Vagina (tissue), 2 donors: ENCODE data around the gene SH3BGR. TPM values are rescaled to one million over a fixed set of nuclear protein-coding genes. Genes with fewer than 3 reads are reported as not detected.

Source experiments
- DNase-seq, 2 donors: peaks; one replicate each; pipeline ENCODE4 v3.0.0-alpha.2; 2017; ENCODE audit errors: extremely low spot score in 2 of 2
- H3K27ac ChIP-seq: fragments of 200-600 bp; sonication (generic); one replicate; pipeline ENCODE4 v1.5.1; 2019
- H3K27me3 ChIP-seq: fragments of 200-600 bp; sonication (generic); one replicate; pipeline ENCODE4 v1.5.1; 2019
- H3K36me3 ChIP-seq, 2 donors: fragments of 200-600 bp; sonication (generic); one replicate each; pipeline ENCODE4 v1.5.1; 2017 to 2019
- H3K4me1 ChIP-seq: fragments of 200-600 bp; sonication (generic); one replicate; pipeline ENCODE4 v1.5.1; 2019
- H3K4me3 ChIP-seq, 2 donors: fragments of 200-600 bp; sonication (generic); 1 replicate in 1 of 2; 2 replicates in 1 of 2; pipeline ENCODE4 v1.5.1; 2016 to 2019
- H3K9me3 ChIP-seq: fragments of 200-600 bp; sonication (generic); one replicate; pipeline ENCODE4 v1.5.1; 2019
- CTCF ChIP-seq, 3 experiments: fragments of 450-650 bp in 2 of 3; fragments of 200-600 bp in 1 of 3; sonication (generic) in 1 of 3; IDR thresholded peaks; one replicate each; pipeline ENCODE4 v1.5.1; 2017 to 2019; ENCODE audit warnings: antibody characterized with exemption in 3 of 3, mild to moderate bottlenecking in 2 of 3, moderate library complexity in 2 of 3
- POLR2A ChIP-seq, 2 donors: fragments of 450-650 bp; IDR thresholded peaks; one replicate each; pipeline ENCODE4 v1.6.1; 2017; ENCODE audit warnings: antibody characterized with exemption in 2 of 2, mild to moderate bottlenecking in 2 of 2, moderate library complexity in 2 of 2
- POLR2AphosphoS5 ChIP-seq, 2 donors: sonication (generic); formaldehyde crosslinking; IDR thresholded peaks; one replicate each; pipeline ENCODE4 v1.9.0; 2017; ENCODE audit warnings: antibody characterized with exemption in 2 of 2, mild to moderate bottlenecking in 2 of 2, low read depth in 1 of 2; ENCODE audit not compliant: insufficient read depth in 1 of 2
- intact Hi-C: fragments of 100-400 bp; cut with DNase I; formaldehyde crosslinking; loops from one replicate; pipeline ENCODE4 v1.15.1; 2023
- total RNA-seq: library from RNA; depleted of rRNA; stranded (reverse); fragments of >200 nt; gene quantifications from one replicate; pipeline ENCODE4 v1.2.3, GENCODE V29; 2016

SH3BGR gene
- total RNA-seq, 1 donor from 2014 or later: 1.2 TPM

DNA sequence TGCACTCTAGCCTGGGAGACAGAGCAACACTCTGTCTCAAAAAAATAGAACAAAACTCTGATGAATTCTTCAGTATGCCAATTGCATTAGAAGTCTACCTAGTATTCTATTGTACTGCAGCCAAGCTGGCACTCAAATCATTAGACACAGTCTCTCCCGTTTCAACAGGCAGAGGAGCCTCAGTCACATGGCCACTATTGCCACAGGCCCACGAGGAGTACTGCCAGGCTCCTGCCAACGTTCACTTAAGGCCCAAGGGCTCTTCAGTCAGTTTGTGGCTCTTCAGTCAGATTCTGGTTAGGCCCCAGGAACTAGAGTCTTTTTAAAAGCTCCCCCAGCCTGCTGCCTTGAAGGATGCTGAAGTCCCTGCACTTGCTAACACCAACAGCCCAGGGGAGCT is 73.4 kb downstream of the SH3BGR start:
- Histone ChIP-seq H3K36me3 (no peaks in the 10 kb centered on the region), H3K9me3 (no peaks in the 10 kb centered on the region), H3K27me3 (no peaks in the 10 kb centered on the region), H3K4me3 (no peak overlapping the region), H3K27ac (no peak overlapping the region), H3K4me1 (peaks cover 12% of the 10 kb centered on the region)
- TF ChIP-seq CTCF (IDR thresholded peaks at IDR 0.05): no peak
- no peak for TF ChIP-seq POLR2AphosphoS5 (IDR thresholded peaks at IDR 0.05; ENCODE audit: insufficient read depth in 1 of 2, low read depth in 1 of 2)
- no peak for TF ChIP-seq POLR2A (IDR thresholded peaks at IDR 0.05)
- intact Hi-C loops: loop anchor here (5.0 kb wide), 1 partner anchor 192 kb away; no protein-coding TSS in a partner anchor
- DNase-seq: no peak

DNA sequence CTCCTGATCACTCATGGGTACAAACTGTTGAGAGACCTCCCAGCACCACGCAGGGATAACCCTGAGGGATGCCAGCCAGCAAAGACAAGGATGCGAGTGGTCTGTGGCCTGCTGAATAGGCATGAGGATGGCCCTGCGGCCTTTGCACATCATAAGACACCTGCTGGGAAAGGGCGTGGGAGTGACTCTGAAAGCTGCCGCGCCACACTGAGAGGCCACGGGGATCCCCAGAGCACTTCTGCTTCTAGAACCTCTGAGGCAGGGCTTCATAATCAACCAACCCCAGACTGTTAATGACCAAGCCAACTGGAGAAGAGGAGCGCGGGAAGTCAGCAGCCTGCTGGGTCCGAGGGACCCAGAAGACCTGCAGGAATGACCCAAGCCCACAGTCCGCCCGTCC is 73.8 kb downstream of the SH3BGR start:
- H3K27ac ChIP-seq: no peak overlapping the region
- TF ChIP-seq POLR2AphosphoS5 (IDR thresholded peaks at IDR 0.05; ENCODE audit: insufficient read depth in 1 of 2, low read depth in 1 of 2) (no peak), POLR2A (IDR thresholded peaks at IDR 0.05) (no peak), CTCF (IDR thresholded peaks at IDR 0.05) (no peak)
- no peak for DNase-seq
- intact Hi-C loops: loop anchor here (5.0 kb wide), 1 partner anchor 192 kb away; no protein-coding TSS in a partner anchor
- H3K27me3 ChIP-seq: no peaks in the 10 kb centered on the region
- peaks cover 12% of the 10 kb centered on the region for H3K4me1 ChIP-seq
- H3K4me3 ChIP-seq: no peak overlapping the region
- H3K36me3 ChIP-seq: no peaks in the 10 kb centered on the region
- H3K9me3 ChIP-seq: no peaks in the 10 kb centered on the region

DNA sequence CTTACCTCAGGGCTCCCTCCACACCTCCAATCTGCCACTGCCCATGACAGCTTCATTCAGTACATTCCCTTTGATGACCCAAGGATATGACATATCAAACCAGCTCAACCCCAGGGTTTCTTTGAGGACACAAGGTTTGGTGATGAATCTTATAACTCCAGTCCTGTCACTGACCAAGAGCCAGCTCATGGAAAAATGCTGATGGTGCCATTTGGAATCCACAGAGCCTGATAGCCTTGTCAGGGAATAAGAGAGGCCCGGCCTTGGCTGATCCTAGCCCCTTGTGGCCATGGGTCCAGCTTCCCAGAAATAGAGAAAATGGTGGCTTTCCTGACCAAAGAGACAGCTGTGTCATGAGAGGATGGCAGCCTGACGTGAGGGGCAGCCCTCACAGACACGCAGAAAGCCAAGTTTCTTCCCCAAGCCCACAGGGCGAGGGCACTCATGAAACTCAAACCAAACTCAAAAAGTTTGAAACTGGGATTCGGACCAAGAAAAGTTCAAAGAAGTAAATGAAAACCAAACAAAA is 75.4 kb downstream of the SH3BGR start:
- no peak for DNase-seq
- H3K27ac ChIP-seq: no peak overlapping the region
- intact Hi-C loops: loop anchor here (5.0 kb wide), 1 partner anchor 190 kb away; no protein-coding TSS in a partner anchor

GRCh38 chr21:39527664-39528381 is 76.1 kb downstream of the SH3BGR start:
- H3K27ac ChIP-seq: no peak overlapping the region
- DNase-seq: no peak
- H3K36me3 ChIP-seq: no peaks in the 10 kb centered on the region
- H3K4me1 ChIP-seq: peaks cover 12% of the 10 kb centered on the region
- no peak overlapping the region for H3K4me3 ChIP-seq
- TF ChIP-seq POLR2A (IDR thresholded peaks at IDR 0.05) (no peak), POLR2AphosphoS5 (IDR thresholded peaks at IDR 0.05; ENCODE audit: insufficient read depth in 1 of 2, low read depth in 1 of 2) (no peak), CTCF (IDR thresholded peaks at IDR 0.05) (no peak)
- H3K27me3 ChIP-seq: no peaks in the 10 kb centered on the region
- intact Hi-C loops: loop anchor here (5.0 kb wide), 1 partner anchor 189 kb away; no protein-coding TSS in a partner anchor
- H3K9me3 ChIP-seq: no peaks in the 10 kb centered on the region

More for the DNA sequence above, 75.4 kb downstream of the SH3BGR start:
- TF ChIP-seq POLR2A (IDR thresholded peaks at IDR 0.05) (no peak), CTCF (IDR thresholded peaks at IDR 0.05) (no peak), POLR2AphosphoS5 (IDR thresholded peaks at IDR 0.05; ENCODE audit: insufficient read depth in 1 of 2, low read depth in 1 of 2) (no peak)
- peaks cover 12% of the 10 kb centered on the region for H3K4me1 ChIP-seq
- H3K36me3 ChIP-seq: no peaks in the 10 kb centered on the region
- H3K4me3 ChIP-seq: no peak overlapping the region
- no peaks in the 10 kb centered on the region for H3K27me3 ChIP-seq
- no peaks in the 10 kb centered on the region for H3K9me3 ChIP-seq

DNA sequence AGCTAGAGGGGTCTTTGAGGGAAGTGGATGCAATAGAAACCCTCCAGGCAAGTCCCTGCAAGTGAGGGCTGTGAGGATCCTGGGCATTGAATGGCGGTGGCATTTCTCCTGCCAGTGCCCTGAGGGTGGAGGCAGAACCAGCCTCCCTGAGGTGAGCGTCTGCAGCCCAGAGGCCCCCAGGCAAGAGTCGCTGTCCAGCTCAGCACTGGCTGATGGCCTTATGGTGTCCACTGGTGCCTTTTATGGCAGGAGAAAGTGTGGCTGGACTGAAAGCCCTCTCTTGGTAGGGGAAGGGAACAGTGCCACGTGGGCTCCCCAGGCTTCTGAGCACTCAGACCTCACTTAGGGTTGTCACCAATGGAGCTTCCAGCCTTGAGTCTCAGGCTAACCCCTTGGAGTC is 77.3 kb downstream of the SH3BGR start:
- Histone ChIP-seq H3K27me3 (no peaks in the 10 kb centered on the region), H3K9me3 (no peaks in the 10 kb centered on the region), H3K4me3 (no peak overlapping the region), H3K27ac (no peak overlapping the region), H3K4me1 (peaks cover 12% of the 10 kb centered on the region), H3K36me3 (no peaks in the 10 kb centered on the region)
- intact Hi-C loops: loop anchor here (5.0 kb wide), 1 partner anchor 188 kb away; no protein-coding TSS in a partner anchor
- DNase-seq: no peak
- no peak for TF ChIP-seq CTCF (IDR thresholded peaks at IDR 0.05)
- TF ChIP-seq POLR2A (IDR thresholded peaks at IDR 0.05): no peak
- no peak for TF ChIP-seq POLR2AphosphoS5 (IDR thresholded peaks at IDR 0.05; ENCODE audit: insufficient read depth in 1 of 2, low read depth in 1 of 2)
